22Rv1 (cell line): Measurements from ENCODE around the gene RBM12.

ENCODE experiments used
- H3K27ac ChIP-seq: fragments of 450-650 bp; 2 replicates; pipeline ENCODE4 v1.5.1; 2017
- CTCF ChIP-seq: fragments of 450-650 bp; IDR thresholded peaks from 2 replicates; pipeline ENCODE4 v1.5.1; 2017; ENCODE audit warnings: mild to moderate bottlenecking
- ZFX ChIP-seq: fragments of 450-650 bp; IDR thresholded peaks from 2 replicates; pipeline ENCODE4 v1.6.1; 2017; ENCODE audit warnings: antibody characterized with exemption, borderline replicate concordance

The RBM12 gene

GRCh38 chr20:35636095-35636494 lies 28.6 kb downstream of the RBM12 start:
- TF ChIP-seq CTCF (no peak), ZFX (no peak)
- no peak overlapping the region for H3K27ac ChIP-seq

GRCh38 chr20:35635652-35636051 lies 29.0 kb downstream of the RBM12 start:
- TF ChIP-seq CTCF (no peak), ZFX (no peak)
- no peak overlapping the region for H3K27ac ChIP-seq

- TF ChIP-seq ZFX (no peak), CTCF (no peak)
- no peak overlapping the region for H3K27ac ChIP-seq
These were observed 32.1 kb downstream of the RBM12 start for GRCh38 chr20:35632539-35633115.

GRCh38 chr20:35630636-35631035 lies 34.1 kb downstream of the RBM12 start:
- no peak overlapping the region for H3K27ac ChIP-seq
- TF ChIP-seq CTCF = no peak
- TF ChIP-seq ZFX = no peak

- TF ChIP-seq ZFX (no peak), CTCF (no peak)
- H3K27ac ChIP-seq = no peak overlapping the region
These were observed 35.1 kb downstream of the RBM12 start for GRCh38 chr20:35629427-35630145.

- TF ChIP-seq CTCF (no peak), ZFX (no peak)
- no peak overlapping the region for H3K27ac ChIP-seq
These were observed 37.6 kb downstream of the RBM12 start for GRCh38 chr20:35627121-35627520.

GRCh38 chr20:35626386-35627001 lies 38.2 kb downstream of the RBM12 start:
- no peak overlapping the region for H3K27ac ChIP-seq

More at GRCh38 chr20:35626386-35627001, 38.2 kb downstream of the RBM12 start:
- no peak for TF ChIP-seq ZFX
- no peak for TF ChIP-seq CTCF
